GM12878 (cell line): ENCODE measurements around the gene BDP1. TPM values are rescaled to one million over a fixed set of nuclear protein-coding genes. Genes with fewer than 3 reads are reported as not detected.

Source experiments
- ATAC-seq: fragments of 200-7000 bp; cut with Tn5 transposase; 3 replicates; pipeline ENCODE4 v1.9.1; 2020; ENCODE audit warnings: mild to moderate bottlenecking, moderate library complexity
- BruUV-seq: library from RNA; stranded (reverse); fragments of 400-500 nt; replicated peaks from 2 replicates; lab custom pipeline; 2021; lab: Mats Ljungman, UMichigan
- CTCF ChIA-PET: fragments of 300-600 bp; sonication (Branson Sonifier 250); formaldehyde crosslinking; extraction: SDS; loops from one replicate; lab custom pipeline; 2021; ENCODE audit warnings: inconsistent platforms; lab: Yijun Ruan, JAX
- POLR2A ChIA-PET: fragments of 350-600 bp; formaldehyde crosslinking; extraction: SDS; loops from one replicate; lab custom pipeline; 2021; ENCODE audit warnings: inconsistent platforms; lab: Charles Lee
- RAD21 ChIA-PET: fragments of 300-600 bp; sonication (Branson Sonifier 250); formaldehyde crosslinking; loops from one replicate; lab custom pipeline; 2023; ENCODE audit warnings: antibody characterized with exemption; ENCODE audit not compliant: unreplicated experiment; lab: Charles Lee
- SMC1A ChIA-PET: fragments of 300-600 bp; sonication (Branson Sonifier 250); formaldehyde crosslinking; loops from one replicate; lab custom pipeline; 2023; ENCODE audit not compliant: unreplicated experiment, uncharacterized antibody; lab: Charles Lee
- DNase-seq: peaks from one replicate; pipeline ENCODE4 v3.0.0-alpha.2; 2011; ENCODE audit warnings: low read depth, low spot score
- FAIRE-seq: peaks from 3 replicates; lab custom pipeline; 2011; peaks lifted over from hg19 to GRCh38; lab: Jason Lieb, UNC
- H2AFZ ChIP-seq: 2 replicates; pipeline ENCODE4 v1.6.0; 2011; ENCODE audit warnings: low read depth, low read length, control low read depth; ENCODE audit not compliant: control insufficient read depth
- H3K27ac ChIP-seq: 2 replicates; pipeline ENCODE4 v1.5.1; 2011; ENCODE audit warnings: control low read depth; ENCODE audit not compliant: control insufficient read depth, insufficient read depth
- H3K27me3 ChIP-seq, 2 experiments: replicated peaks in 1 of 2; 2 replicates each; pipeline versions ENCODE4 v1.6.0 to v1.6.1; 2011; ENCODE audit warnings: low read length in 1 of 2; ENCODE audit not compliant: control insufficient read depth in 2 of 2, insufficient read depth in 2 of 2
- H3K36me3 ChIP-seq, 2 experiments: 2 replicates each; pipeline ENCODE4 v1.5.1; 2011; ENCODE audit warnings: low read length in 1 of 2; ENCODE audit not compliant: control insufficient read depth in 2 of 2, insufficient read depth in 2 of 2
- H3K4me1 ChIP-seq: 2 replicates; pipeline ENCODE4 v1.6.1; 2011; ENCODE audit warnings: mild to moderate bottlenecking, low read length, moderate library complexity, mixed read lengths; ENCODE audit not compliant: control insufficient read depth, insufficient read depth
- H3K4me2 ChIP-seq: 2 replicates; pipeline ENCODE4 v1.6.0; 2011; ENCODE audit warnings: control low read depth; ENCODE audit not compliant: control insufficient read depth, insufficient read depth
- H3K4me3 ChIP-seq: fragments of 200-600 bp; sonication (generic); 2 replicates; pipeline ENCODE4 v1.5.1; 2016
- H3K79me2 ChIP-seq: 2 replicates; pipeline ENCODE4 v1.6.0; 2011; ENCODE audit warnings: low read length; ENCODE audit not compliant: control insufficient read depth, insufficient read depth
- H3K9ac ChIP-seq: 2 replicates; pipeline ENCODE4 v1.8.0; 2011; ENCODE audit warnings: low read length, control low read depth, mixed read lengths; ENCODE audit not compliant: control insufficient read depth, insufficient read depth
- H3K9me3 ChIP-seq: replicated peaks from 3 replicates; pipeline ENCODE4 v1.5.1; 2011; ENCODE audit warnings: mild to moderate bottlenecking, low read length; ENCODE audit not compliant: control insufficient read depth, insufficient read depth
- H4K20me1 ChIP-seq: 2 replicates; pipeline ENCODE4 v1.6.0; 2011; ENCODE audit not compliant: control insufficient read depth, insufficient read depth
- CHD1 ChIP-seq: IDR thresholded peaks from 2 replicates; pipeline ENCODE4 v1.6.1; 2012; ENCODE audit warnings: low read depth, low read length, improper control_type of control experiment
- FOS ChIP-seq: IDR thresholded peaks from 3 replicates; pipeline ENCODE4 v1.6.1; 2011; ENCODE audit warnings: borderline replicate concordance; ENCODE audit not compliant: insufficient read length; ENCODE audit errors: extremely low read depth
- NFIC ChIP-seq: IDR thresholded peaks from 2 replicates; pipeline ENCODE4 v1.6.1; 2012; ENCODE audit warnings: low read depth, mild to moderate bottlenecking, inconsistent platforms, low read length, moderate library complexity
- RFX5 ChIP-seq: IDR thresholded peaks from 2 replicates; pipeline ENCODE4 v1.6.1; 2011; ENCODE audit warnings: low read depth, low read length, improper control_type of control experiment
- RUNX3 ChIP-seq: IDR thresholded peaks from 2 replicates; pipeline ENCODE4 v1.6.1; 2012; ENCODE audit warnings: low read length, inconsistent platforms
- TCF7 ChIP-seq: IDR thresholded peaks from 2 replicates; pipeline ENCODE4 v1.6.1; 2014; ENCODE audit warnings: antibody characterized with exemption, borderline replicate concordance
- WGBS: methylation state at CpG from one replicate; pipeline ENCODE4 v1.1.6; 2016; ENCODE audit warnings: low lambda C conversion rate; ENCODE audit not compliant: insufficient replicate concordance, insufficient coverage; ENCODE audit errors: missing lambda C conversion rate; 5-methylcytosine and 5-hydroxymethylcytosine counted together
- in situ Hi-C: fragments of 300-500 bp; cut with MboI; formaldehyde crosslinking; loops from 9 replicates; pipeline ENCODE4 v1.14.3; 2018; ENCODE audit warnings: mixed read lengths
- intact Hi-C: fragments of 100-400 bp; cut with micrococcal nuclease; formaldehyde crosslinking; loops from one replicate; pipeline ENCODE4 v1.14.2; 2022; ENCODE audit not compliant: unreplicated experiment
- polyA plus RNA-seq, 11 experiments: library from polyadenylated mRNA; depleted of rRNA in 4 of 11; unstranded in 6 of 11; stranded (reverse) in 5 of 11; fragments of >200 nt; fragmentation: Nextera tagmentation in 4 of 11; fragmentation: Illumina TruSeq in 1 of 11; extraction: Ambion mirVana in 4 of 11; extraction: Trizol in 1 of 11; gene quantifications; 1 replicate in 1 of 11; 2 replicates in 10 of 11; pipeline versions ENCODE4 v1.2.1 to v1.2.3, GENCODE V29; 2011 to 2016; ENCODE audit warnings: inconsistent platforms in 2 of 11, missing spikeins in 2 of 11, low read depth in 1 of 11
- total RNA-seq, 4 experiments: library from RNA; depleted of rRNA in 3 of 4; stranded (reverse); fragments of >200 nt in 3 of 4; fragmentation: Illumina TruSeq in 1 of 4; extraction: Trizol in 1 of 4; gene quantifications; 2 replicates each; pipeline versions ENCODE4 v1.2.1 to v1.2.3, GENCODE V29; 2013 to 2021
- TF ChIP-seq, protein P1 (sequence below): fragments of 450-650 bp; IDR thresholded peaks from 2 replicates; pipeline ENCODE4 v1.6.1; 2017; ENCODE audit warnings: mild to moderate bottlenecking, low read depth, inconsistent platforms; ENCODE audit not compliant: poor library complexity, severe bottlenecking

BDP1 gene
- total and polyA plus RNA-seq, 10 of the 15 experiments (the other 5 are each of a cell fraction or from before 2014, with no cell fraction given) = 6.1 to 31.1 (median 17.7) TPM

- SMC1A ChIA-PET = no interaction called here
- TF ChIP-seq RUNX3 = no peak
- TF ChIP-seq CHD1 = no peak
- TF ChIP-seq RFX5 = no peak
- TF ChIP-seq, protein P1, sequence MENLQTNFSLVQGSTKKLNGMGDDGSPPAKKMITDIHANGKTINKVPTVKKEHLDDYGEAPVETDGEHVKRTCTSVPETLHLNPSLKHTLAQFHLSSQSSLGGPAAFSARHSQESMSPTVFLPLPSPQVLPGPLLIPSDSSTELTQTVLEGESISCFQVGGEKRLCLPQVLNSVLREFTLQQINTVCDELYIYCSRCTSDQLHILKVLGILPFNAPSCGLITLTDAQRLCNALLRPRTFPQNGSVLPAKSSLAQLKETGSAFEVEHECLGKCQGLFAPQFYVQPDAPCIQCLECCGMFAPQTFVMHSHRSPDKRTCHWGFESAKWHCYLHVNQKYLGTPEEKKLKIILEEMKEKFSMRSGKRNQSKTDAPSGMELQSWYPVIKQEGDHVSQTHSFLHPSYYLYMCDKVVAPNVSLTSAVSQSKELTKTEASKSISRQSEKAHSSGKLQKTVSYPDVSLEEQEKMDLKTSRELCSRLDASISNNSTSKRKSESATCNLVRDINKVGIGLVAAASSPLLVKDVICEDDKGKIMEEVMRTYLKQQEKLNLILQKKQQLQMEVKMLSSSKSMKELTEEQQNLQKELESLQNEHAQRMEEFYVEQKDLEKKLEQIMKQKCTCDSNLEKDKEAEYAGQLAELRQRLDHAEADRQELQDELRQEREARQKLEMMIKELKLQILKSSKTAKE = no peak
- no peak for TF ChIP-seq TCF7
- TF ChIP-seq NFIC = no peak
- no peak for TF ChIP-seq FOS
- Histone ChIP-seq H3K27ac (no peak overlapping the region), H3K4me2 (no peak overlapping the region), H4K20me1 (no peaks in the 10 kb centered on the region), H3K27me3 (no peaks in the 10 kb centered on the region), H3K9me3 (no peaks in the 10 kb centered on the region), H2AFZ (no peak overlapping the region), H3K79me2 (peaks cover 23% of the 10 kb centered on the region), H3K36me3 (peaks cover 4 to 42% of the 10 kb centered on the region in 2 experiments), H3K4me1 (no peaks in the 10 kb centered on the region), H3K4me3 (no peak overlapping the region), H3K9ac (no peak overlapping the region)
- 99% methylated on average over 3 of the region's 3 CpGs for WGBS
- RAD21 ChIA-PET = interaction anchor here (1.6 kb wide), 1 partner anchor 140 kb away, joined by 4 read pairs; no protein-coding TSS in a partner anchor
- POLR2A ChIA-PET = no interaction called here
- ATAC-seq (no peak), FAIRE-seq (no peak), DNase-seq (no peak)
- in situ Hi-C loops = no loop called here
- intact Hi-C loops = no loop called here
- CTCF ChIA-PET = interaction anchor here (2.9 kb wide), 1 partner anchor 14 kb away, joined by 14 read pairs; no protein-coding TSS in a partner anchor
- no TSS peak for BruUV-seq
Observed at GRCh38 chr5:71461360-71461759, 5.9 kb downstream of the BDP1 start.
